ENCODE data around the gene AP3S2. TPM values are rescaled to one million over a fixed set of nuclear protein-coding genes. Genes with fewer than 3 reads are reported as not detected.

The AP3S2 gene
- polyA plus RNA-seq, 3 donors, result 30.8 to 41.2 (median 32.4) TPM

GRCh38 chr15:89799011-89799911 lies 94.5 kb downstream of the AP3S2 start:
- no peak overlapping the region for H3K4me3 Mint-ChIP-seq
- no peak overlapping the region for H3K4me2 ChIP-seq (replicated peaks; ENCODE audit: extremely low read depth, low read length, poor library complexity, severe bottlenecking)
- intact Hi-C loops (cut with micrococcal nuclease), result no loop called here
- no peaks in the 10 kb centered on the region for H3K9me3 ChIP-seq (replicated peaks in 1 of 2; ENCODE audit: control insufficient read depth in 1 of 2, insufficient read depth in 1 of 2, low read length in 2 of 2)
- H3K9ac ChIP-seq (ENCODE audit: insufficient read depth, low read length, poor library complexity, severe bottlenecking), result no peak overlapping the region
- H3K27me3 ChIP-seq (ENCODE audit: control insufficient read depth in 2 of 2, insufficient read depth in 2 of 2, low read length in 2 of 2), result no peaks in the 10 kb centered on the region
- H3K36me3 ChIP-seq (replicated peaks in 1 of 2; ENCODE audit: control insufficient read depth in 1 of 2, insufficient read depth in 2 of 2, low read length in 2 of 2), result peaks cover 77 to 100% of the 10 kb centered on the region in 2 donors
- H3K4me1 Mint-ChIP-seq, result peaks cover 29% of the 10 kb centered on the region
- no peak overlapping the region for H3K27ac ChIP-seq (ENCODE audit: low read depth in 1 of 2, low read length in 2 of 2)
- WGBS (ENCODE audit: insufficient coverage), result 90% methylated on average over 18 of the region's 20 CpGs
- H3K9me3 Mint-ChIP-seq, result peaks cover 0 to 7% (median 2%) of the 10 kb centered on the region in 7 donors
- H3K79me2 ChIP-seq (ENCODE audit: insufficient read depth, low read length), result no peaks in the 10 kb centered on the region
- peak overlapping the region in 3 of 7 donors; percentile 42 to 51 (median 42) for H3K27ac Mint-ChIP-seq
- H3K4me3 ChIP-seq (replicated peaks in 1 of 3; ENCODE audit: low read depth in 2 of 3, low read length in 3 of 3), result no peak overlapping the region
- H3K27me3 Mint-ChIP-seq (ENCODE audit: low read depth in 3 of 3), result peaks cover 3 to 7% (median 4%) of the 10 kb centered on the region in 3 donors
- peaks cover 7 to 8% of the 10 kb centered on the region in 2 donors for H3K4me1 ChIP-seq (ENCODE audit: control insufficient read depth in 1 of 2, insufficient read depth in 2 of 2, low read length in 2 of 2)
- peaks cover 97% of the 10 kb centered on the region for H4K20me1 ChIP-seq (ENCODE audit: insufficient read depth, low read length)
- no peak for TF ChIP-seq CTCF (IDR thresholded peaks at IDR 0.05)
- DNase-seq, result peak in 1 of 3 donors; percentile 2
- H2AFZ ChIP-seq (ENCODE audit: insufficient read depth, low read depth, low read length, poor library complexity, severe bottlenecking), result no peak overlapping the region
- peaks cover 91 to 99% of the 10 kb centered on the region in 2 donors for H3K36me3 Mint-ChIP-seq

GRCh38 chr15:89797678-89798201 lies 96.1 kb downstream of the AP3S2 start:
- Mint-ChIP-seq H3K27ac (no peak overlapping the region), H3K36me3 (peaks cover 92 to 99% of the 10 kb centered on the region in 2 donors), H3K4me1 (peaks cover 17% of the 10 kb centered on the region), H3K9me3 (peaks cover 0 to 7% (median 2%) of the 10 kb centered on the region in 7 donors), H3K4me3 (no peak overlapping the region), H3K27me3 (ENCODE audit: low read depth in 3 of 3) (peaks cover 3 to 7% (median 4%) of the 10 kb centered on the region in 3 donors)
- peaks cover 97% of the 10 kb centered on the region for H4K20me1 ChIP-seq (ENCODE audit: insufficient read depth, low read length)
- H3K4me2 ChIP-seq (replicated peaks; ENCODE audit: extremely low read depth, low read length, poor library complexity, severe bottlenecking), result no peak overlapping the region
- H3K27me3 ChIP-seq (ENCODE audit: control insufficient read depth in 2 of 2, insufficient read depth in 2 of 2, low read length in 2 of 2), result no peaks in the 10 kb centered on the region
- peaks cover 71 to 100% of the 10 kb centered on the region in 2 donors for H3K36me3 ChIP-seq (replicated peaks in 1 of 2; ENCODE audit: control insufficient read depth in 1 of 2, insufficient read depth in 2 of 2, low read length in 2 of 2)
- H3K9ac ChIP-seq (ENCODE audit: insufficient read depth, low read length, poor library complexity, severe bottlenecking), result no peak overlapping the region
- WGBS (ENCODE audit: insufficient coverage), result 92% methylated on average over 3 of the region's 4 CpGs
- H3K4me3 ChIP-seq (replicated peaks in 1 of 3; ENCODE audit: low read depth in 2 of 3, low read length in 3 of 3), result no peak overlapping the region
- intact Hi-C loops (cut with micrococcal nuclease), result no loop called here
- DNase-seq, result no peak
- H3K9me3 ChIP-seq (replicated peaks in 1 of 2; ENCODE audit: control insufficient read depth in 1 of 2, insufficient read depth in 1 of 2, low read length in 2 of 2), result no peaks in the 10 kb centered on the region
- no peak for TF ChIP-seq CTCF (IDR thresholded peaks at IDR 0.05)
- no peaks in the 10 kb centered on the region for H3K79me2 ChIP-seq (ENCODE audit: insufficient read depth, low read length)
- no peaks in the 10 kb centered on the region for H3K4me1 ChIP-seq (ENCODE audit: control insufficient read depth in 1 of 2, insufficient read depth in 2 of 2, low read length in 2 of 2)
- no peak overlapping the region for H2AFZ ChIP-seq (ENCODE audit: insufficient read depth, low read depth, low read length, poor library complexity, severe bottlenecking)
- H3K27ac ChIP-seq (ENCODE audit: low read depth in 1 of 2, low read length in 2 of 2), result no peak overlapping the region
